Cardiac fibroblast (primary cell): ENCODE measurements around the gene SPRING1.

Experiments used
- DNase-seq, 2 donors: peaks; one replicate each; pipeline versions ENCODE4 v3.0.0 to v3.0.0-alpha.2; 2010; ENCODE audit warnings: low read depth in 2 of 2
- H3K4me3 ChIP-seq, 2 donors: replicated peaks in 1 of 2; 1 replicate in 1 of 2; 2 replicates in 1 of 2; pipeline ENCODE4 v1.5.1; 2011; ENCODE audit warnings: low read depth in 2 of 2, low read length in 2 of 2, mild to moderate bottlenecking in 2 of 2, moderate library complexity in 1 of 2
- CTCF ChIP-seq: IDR thresholded peaks from one replicate; pipeline ENCODE4 v1.5.1; 2011; ENCODE audit warnings: low read depth, mild to moderate bottlenecking, low read length, inconsistent platforms

Gene SPRING1

GRCh38 chr12:116692605-116693004 is 45.3 kb downstream of the SPRING1 start:
- no peak for DNase-seq
- no peak overlapping the region for H3K4me3 ChIP-seq
- no peak for TF ChIP-seq CTCF

- no peak for TF ChIP-seq CTCF
- DNase-seq = no peak
- H3K4me3 ChIP-seq = no peak overlapping the region
Measured at GRCh38 chr12:116691636-116692035, 46.2 kb downstream of the SPRING1 start.

GRCh38 chr12:116691205-116691604 is 46.7 kb downstream of the SPRING1 start:
- no peak overlapping the region for H3K4me3 ChIP-seq
- DNase-seq = no peak
- TF ChIP-seq CTCF = no peak

GRCh38 chr12:116689979-116690744 is 47.7 kb downstream of the SPRING1 start:
- TF ChIP-seq CTCF = no peak
- no peak overlapping the region for H3K4me3 ChIP-seq
- no peak for DNase-seq

- TF ChIP-seq CTCF = no peak
- H3K4me3 ChIP-seq = no peak overlapping the region
- DNase-seq = no peak
Measured at GRCh38 chr12:116689521-116689920, 48.3 kb downstream of the SPRING1 start.
